ENCODE data around the gene ACTC1. TPM values are rescaled to one million over a fixed set of nuclear protein-coding genes. Genes with fewer than 3 reads are reported as not detected.

The ACTC1 gene
- total RNA-seq, 4 donors from 2014 or later = 0.41 to 3.4 TPM; not detected in 2

GRCh38 chr15:34802803-34803750 lies 7.7 kb upstream of the ACTC1 start:
- DNase-seq = no peak
- no peak for TF ChIP-seq EP300 (IDR thresholded peaks at IDR 0.05; ENCODE audit: low read depth)
- no peak for TF ChIP-seq CTCF (IDR thresholded peaks at IDR 0.05)
- TF ChIP-seq POLR2AphosphoS5 (IDR thresholded peaks at IDR 0.05) = no peak
- no peak for TF ChIP-seq POLR2A (IDR thresholded peaks at IDR 0.05)
- Histone ChIP-seq H3K27me3 (no peaks in the 10 kb centered on the region), H3K36me3 (no peaks in the 10 kb centered on the region), H3K4me3 (no peak overlapping the region), H3K27ac (no peak overlapping the region), H3K9me3 (no peaks in the 10 kb centered on the region), H3K4me1 (no peaks in the 10 kb centered on the region)
- intact Hi-C loops (cut with DNase I; ENCODE audit: low total_unique reads) = no loop called here
- in situ Hi-C loops (cut with MboI; ENCODE audit: low pct_ligation_motif_present in 1 of 4, low pct_unique_long_range_greater_than_20kb in 1 of 4, low sequenced_read_pairs in 3 of 4) = no loop called here
- WGBS, 2 donors (ENCODE audit: low coverage in 1 of 2) = 85 to 89% methylated on average over 7 of the region's 7 CpGs

- WGBS, 2 donors (ENCODE audit: low coverage in 1 of 2) = 89 to 92% methylated on average over 1 of the region's 1 CpG
- DNase-seq = no peak
- H3K4me3 ChIP-seq = no peak overlapping the region
- no peaks in the 10 kb centered on the region for H3K9me3 ChIP-seq
- in situ Hi-C loops (cut with MboI; ENCODE audit: low pct_ligation_motif_present in 1 of 4, low pct_unique_long_range_greater_than_20kb in 1 of 4, low sequenced_read_pairs in 3 of 4) (no loop called here), intact Hi-C loops (cut with DNase I; ENCODE audit: low total_unique reads) (no loop called here)
- H3K36me3 ChIP-seq = no peaks in the 10 kb centered on the region
- H3K27ac ChIP-seq = no peak overlapping the region
- no peaks in the 10 kb centered on the region for H3K27me3 ChIP-seq
- no peaks in the 10 kb centered on the region for H3K4me1 ChIP-seq
- TF ChIP-seq POLR2AphosphoS5 (IDR thresholded peaks at IDR 0.05) (no peak), POLR2A (IDR thresholded peaks at IDR 0.05) (no peak), CTCF (IDR thresholded peaks at IDR 0.05) (no peak), EP300 (IDR thresholded peaks at IDR 0.05; ENCODE audit: low read depth) (no peak)
Observed at GRCh38 chr15:34802371-34802770, 7.0 kb upstream of the ACTC1 start.

GRCh38 chr15:34799149-34800101 lies 4.1 kb upstream of the ACTC1 start:
- 40 to 47% methylated on average over 2 to 16 of the region's 16 CpGs for WGBS, 2 donors (ENCODE audit: low coverage in 1 of 2)
- DNase-seq = no peak
- in situ Hi-C loops (cut with MboI; ENCODE audit: low pct_ligation_motif_present in 1 of 4, low pct_unique_long_range_greater_than_20kb in 1 of 4, low sequenced_read_pairs in 3 of 4) = no loop called here
- TF ChIP-seq EP300 (IDR thresholded peaks at IDR 0.05; ENCODE audit: low read depth) = no peak
- TF ChIP-seq POLR2AphosphoS5 (IDR thresholded peaks at IDR 0.05) = no peak
- no peak for TF ChIP-seq POLR2A (IDR thresholded peaks at IDR 0.05)
- no peak for TF ChIP-seq CTCF (IDR thresholded peaks at IDR 0.05)
- no peaks in the 10 kb centered on the region for H3K36me3 ChIP-seq
- intact Hi-C loops (cut with DNase I; ENCODE audit: low total_unique reads) = no loop called here
- H3K4me1 ChIP-seq = no peaks in the 10 kb centered on the region
- peaks cover 20% of the 10 kb centered on the region for H3K27me3 ChIP-seq
- H3K9me3 ChIP-seq = no peaks in the 10 kb centered on the region
- no peak overlapping the region for H3K27ac ChIP-seq
- H3K4me3 ChIP-seq = no peak overlapping the region

- TF ChIP-seq POLR2A (IDR thresholded peaks at IDR 0.05) (no peak), CTCF (IDR thresholded peaks at IDR 0.05) (no peak), POLR2AphosphoS5 (IDR thresholded peaks at IDR 0.05) (no peak), EP300 (IDR thresholded peaks at IDR 0.05; ENCODE audit: low read depth) (no peak)
- no peak for DNase-seq
- H3K9me3 ChIP-seq = no peaks in the 10 kb centered on the region
- H3K27me3 ChIP-seq = peaks cover 25% of the 10 kb centered on the region
- WGBS, 2 donors (ENCODE audit: low coverage in 1 of 2) = 17 to 59% methylated on average over 1 to 5 of the region's 5 CpGs
- no peaks in the 10 kb centered on the region for H3K36me3 ChIP-seq
- no peaks in the 10 kb centered on the region for H3K4me1 ChIP-seq
- no peak overlapping the region for H3K4me3 ChIP-seq
- intact Hi-C loops (cut with DNase I; ENCODE audit: low total_unique reads) (no loop called here), in situ Hi-C loops (cut with MboI; ENCODE audit: low pct_ligation_motif_present in 1 of 4, low pct_unique_long_range_greater_than_20kb in 1 of 4, low sequenced_read_pairs in 3 of 4) (no loop called here)
- H3K27ac ChIP-seq = no peak overlapping the region
Observed at GRCh38 chr15:34796847-34797435, 1.6 kb upstream of the ACTC1 start.
